IMR-90 (cell line): ENCODE results near the gene DIP2C. TPM values are rescaled to one million over a fixed set of nuclear protein-coding genes. Genes with fewer than 3 reads are reported as not detected.

Experiments used
- ATAC-seq: fragments of 200-7000 bp; cut with Tn5 transposase; 2 replicates; pipeline ENCODE4 v1.9.1; 2020; ENCODE audit warnings: low read depth, mild to moderate bottlenecking, moderate library complexity
- BruUV-seq: library from RNA; stranded (reverse); fragments of 400-500 nt; replicated peaks from 2 replicates; lab custom pipeline; 2021; lab: Mats Ljungman, UMichigan
- CTCF ChIA-PET: fragments of 300-600 bp; formaldehyde crosslinking; extraction: SDS; loops from one replicate; lab custom pipeline; 2021; ENCODE audit warnings: antibody characterized with exemption; lab: Yijun Ruan, JAX
- POLR2A ChIA-PET: fragments of 300-600 bp; sonication (Branson Sonifier 250); formaldehyde crosslinking; loops from one replicate; lab custom pipeline; 2022; ENCODE audit warnings: antibody characterized with exemption; ENCODE audit not compliant: unreplicated experiment; lab: Charles Lee
- DNase-seq: peaks from one replicate; pipeline ENCODE4 v3.0.0; 2013
- H2AFZ ChIP-seq: replicated peaks from 2 replicates; pipeline ENCODE3; 2013; ENCODE audit warnings: low read length, mild to moderate bottlenecking; ENCODE audit not compliant: poor library complexity
- H2AK5ac ChIP-seq: 2 replicates; pipeline ENCODE4 v1.6.1; 2013; ENCODE audit warnings: low read depth, low read length, inconsistent platforms
- H2AK9ac ChIP-seq: replicated peaks from 2 replicates; pipeline ENCODE3; 2013; ENCODE audit warnings: mild to moderate bottlenecking, low read depth, low read length, moderate library complexity; ENCODE audit not compliant: poor library complexity
- H2BK120ac ChIP-seq: 2 replicates; pipeline ENCODE4 v1.6.1; 2013; ENCODE audit warnings: low read depth, low read length, inconsistent platforms
- H2BK15ac ChIP-seq: 3 replicates; pipeline ENCODE4 v1.6.1; 2013; ENCODE audit warnings: low read depth, low read length, inconsistent platforms
- H2BK20ac ChIP-seq: 2 replicates; pipeline ENCODE4 v1.6.1; 2013; ENCODE audit warnings: low read depth, mild to moderate bottlenecking, inconsistent platforms, low read length, moderate library complexity
- H2BK5ac ChIP-seq: 2 replicates; pipeline ENCODE4 v1.6.1; 2013; ENCODE audit warnings: mild to moderate bottlenecking, low read depth, low read length, inconsistent platforms; ENCODE audit not compliant: poor library complexity, severe bottlenecking
- H3K14ac ChIP-seq: replicated peaks from 2 replicates; pipeline ENCODE4 v1.6.1; 2013; ENCODE audit warnings: low read depth, low read length, inconsistent platforms
- H3K18ac ChIP-seq: 2 replicates; pipeline ENCODE4 v1.6.1; 2013; ENCODE audit warnings: low read depth, low read length, control low read depth
- H3K23ac ChIP-seq: 2 replicates; pipeline ENCODE4 v1.6.1; 2013; ENCODE audit warnings: low read depth, low read length, inconsistent platforms
- H3K27ac ChIP-seq: 2 replicates; pipeline ENCODE4 v1.5.1; 2013; ENCODE audit warnings: mild to moderate bottlenecking, control low read depth, low read length; ENCODE audit not compliant: insufficient read depth
- H3K27me3 ChIP-seq: 2 replicates; pipeline ENCODE4 v1.6.1; 2013; ENCODE audit warnings: low read length; ENCODE audit not compliant: control insufficient read depth, insufficient read depth
- H3K36me3 ChIP-seq: 2 replicates; pipeline ENCODE4 v1.6.1; 2013; ENCODE audit warnings: low read length, mixed read lengths; ENCODE audit not compliant: control insufficient read depth, insufficient read depth
- H3K4ac ChIP-seq: 2 replicates; pipeline ENCODE4 v1.6.1; 2013; ENCODE audit warnings: low read depth, low read length, inconsistent platforms
- H3K4me1 ChIP-seq: 2 replicates; pipeline ENCODE4 v1.6.1; 2013; ENCODE audit warnings: low read length, mixed read lengths; ENCODE audit not compliant: control insufficient read depth, insufficient read depth
- H3K4me2 ChIP-seq: 2 replicates; pipeline ENCODE4 v1.6.1; 2013; ENCODE audit warnings: low read depth, mild to moderate bottlenecking, control low read depth, low read length, moderate library complexity
- H3K4me3 ChIP-seq: 2 replicates; pipeline ENCODE4 v1.5.1; 2013; ENCODE audit warnings: low read depth, mild to moderate bottlenecking, control low read depth, low read length, moderate library complexity; ENCODE audit not compliant: insufficient read depth
- H3K56ac ChIP-seq: 2 replicates; pipeline ENCODE4 v1.6.1; 2013; ENCODE audit warnings: low read length, inconsistent platforms; ENCODE audit not compliant: insufficient read depth; ENCODE audit errors: extremely low read depth
- H3K79me1 ChIP-seq, 2 experiments: 2 replicates each; pipeline ENCODE4 v1.6.1; 2013; ENCODE audit warnings: low read length in 2 of 2, inconsistent platforms in 1 of 2, low read depth in 1 of 2
- H3K9ac ChIP-seq: 2 replicates; pipeline ENCODE4 v1.6.1; 2013; ENCODE audit warnings: low read depth, low read length, control low read depth
- H3K9me1 ChIP-seq: 2 replicates; pipeline ENCODE4 v1.6.1; 2013; ENCODE audit warnings: low read length, inconsistent platforms; ENCODE audit not compliant: insufficient read depth
- H3K9me3 ChIP-seq: 2 replicates; pipeline ENCODE4 v1.6.1; 2013; ENCODE audit warnings: low read length; ENCODE audit not compliant: control insufficient read depth, insufficient read depth
- H4K20me1 ChIP-seq: 2 replicates; pipeline ENCODE4 v1.6.1; 2013; ENCODE audit warnings: low read length, inconsistent platforms; ENCODE audit not compliant: insufficient read depth
- H4K5ac ChIP-seq: 2 replicates; pipeline ENCODE4 v1.6.1; 2013; ENCODE audit warnings: mild to moderate bottlenecking, low read depth, low read length, control low read depth
- H4K8ac ChIP-seq, 2 experiments: 2 replicates each; pipeline ENCODE4 v1.6.1; 2013; ENCODE audit warnings: low read depth in 2 of 2, low read length in 2 of 2, control low read depth in 1 of 2, inconsistent platforms in 1 of 2
- H4K91ac ChIP-seq: 2 replicates; pipeline ENCODE4 v1.6.1; 2013; ENCODE audit warnings: low read depth, low read length, inconsistent platforms; ENCODE audit not compliant: insufficient read depth
- BHLHE40 ChIP-seq: fragments of 150-350 bp; IDR thresholded peaks from 2 replicates; pipeline ENCODE4 v1.6.1; 2016; ENCODE audit warnings: mild to moderate bottlenecking, low read depth, low read length
- CEBPB ChIP-seq: IDR thresholded peaks from 2 replicates; pipeline ENCODE4 v1.6.1; 2012; ENCODE audit warnings: low read depth, low read length, improper control_type of control experiment
- CHD1 ChIP-seq: IDR thresholded peaks from 2 replicates; pipeline ENCODE4 v1.6.1; 2012; ENCODE audit warnings: low read depth, low read length, improper control_type of control experiment
- CTCF ChIP-seq: conservative IDR thresholded peaks from 2 replicates; pipeline ENCODE4 v1.5.1; 2012; ENCODE audit warnings: mild to moderate bottlenecking, low read depth, low read length, improper control_type of control experiment
- FOS ChIP-seq: fragments of 150-350 bp; IDR thresholded peaks from 2 replicates; pipeline ENCODE4 v1.6.1; 2016; ENCODE audit warnings: low read depth, low read length
- MAFK ChIP-seq: IDR thresholded peaks from 2 replicates; pipeline ENCODE4 v1.6.1; 2012; ENCODE audit warnings: low read depth, low read length, improper control_type of control experiment
- MAZ ChIP-seq: IDR thresholded peaks from 2 replicates; pipeline ENCODE4 v1.6.1; 2012; ENCODE audit warnings: low read depth, mild to moderate bottlenecking, low read length, improper control_type of control experiment, moderate library complexity, borderline replicate concordance
- MXI1 ChIP-seq: IDR thresholded peaks from 2 replicates; pipeline ENCODE4 v1.6.1; 2012; ENCODE audit warnings: low read depth, mild to moderate bottlenecking, low read length, moderate library complexity, borderline replicate concordance
- NFE2L2 ChIP-seq: fragments of 150-350 bp; IDR thresholded peaks from 2 replicates; pipeline ENCODE4 v1.6.1; 2016; ENCODE audit warnings: low read depth, mild to moderate bottlenecking, low read length
- POLR2A ChIP-seq: IDR thresholded peaks from 2 replicates; pipeline ENCODE4 v1.6.1; 2012; ENCODE audit warnings: mild to moderate bottlenecking, low read depth, low read length
- RAD21 ChIP-seq: IDR thresholded peaks from 2 replicates; pipeline ENCODE4 v1.6.1; 2012; ENCODE audit warnings: low read length, improper control_type of control experiment
- RCOR1 ChIP-seq: IDR thresholded peaks from 2 replicates; pipeline ENCODE4 v1.6.1; 2012; ENCODE audit warnings: mild to moderate bottlenecking, low read length, improper control_type of control experiment; ENCODE audit not compliant: insufficient replicate concordance
- RFX5 ChIP-seq: IDR thresholded peaks from 2 replicates; pipeline ENCODE4 v1.8.0; 2012; ENCODE audit warnings: low read depth, mild to moderate bottlenecking, low read length, moderate library complexity
- SMC3 ChIP-seq: fragments of 150-350 bp; IDR thresholded peaks from 2 replicates; pipeline ENCODE4 v1.6.1; 2016; ENCODE audit warnings: low read depth, mild to moderate bottlenecking, antibody characterized with exemption, low read length, moderate library complexity
- USF2 ChIP-seq: fragments of 150-350 bp; IDR thresholded peaks from 2 replicates; pipeline ENCODE4 v1.6.1; 2017; ENCODE audit warnings: mild to moderate bottlenecking, antibody characterized with exemption, low read length, low read depth
- WGBS, 2 experiments: methylation state at CpG; one replicate each; pipeline versions ENCODE4 v1.1.5 to v1.1.7; 2013; ENCODE audit warnings: missing lambda C conversion rate in 2 of 2; ENCODE audit not compliant: insufficient read length in 1 of 2; ENCODE audit errors: extremely low coverage in 2 of 2; 5-methylcytosine and 5-hydroxymethylcytosine counted together
- dilution Hi-C: fragments of 300-500 bp; cut with HindIII; formaldehyde crosslinking; loops from one replicate; pipeline ENCODE4 v1.14.3; 2018; ENCODE audit warnings: low sequenced_read_pairs; ENCODE audit not compliant: unreplicated experiment
- in situ Hi-C: fragments of 300-500 bp; cut with MboI; formaldehyde crosslinking; loops from 3 replicates; pipeline ENCODE4 v1.14.3; 2019; ENCODE audit warnings: low sequenced_read_pairs, inconsistent platforms, mixed read lengths
- intact Hi-C: fragments of 100-400 bp; cut with micrococcal nuclease; formaldehyde crosslinking; loops from 2 replicates; pipeline ENCODE4 v1.10.0; 2022
- polyA plus RNA-seq, 3 experiments: library from polyadenylated mRNA; depleted of rRNA; stranded (reverse); fragments of >200 nt; gene quantifications; 2 replicates each; pipeline ENCODE4 v1.2.3, GENCODE V29; 2012; ENCODE audit warnings: low replicate concordance in 1 of 3
- total RNA-seq: library from RNA; depleted of rRNA; stranded (reverse); fragments of >200 nt; gene quantifications from 2 replicates; pipeline ENCODE4 v1.2.3, GENCODE V29; 2012
- TF ChIP-seq, protein P1 (sequence below): fragments of 150-350 bp; IDR thresholded peaks from 2 replicates; pipeline ENCODE4 v1.6.1; 2016; ENCODE audit warnings: low read depth, mild to moderate bottlenecking, low read length, moderate library complexity, borderline replicate concordance

The DIP2C gene
- total and polyA plus RNA-seq, 2 of the 4 experiments (the other 2 are of a cell fraction) = 8.6 to 17.3 TPM

- CTCF ChIA-PET = interaction anchor here (1.7 kb wide), 1 partner anchor 11 kb away, joined by 4 read pairs; no protein-coding TSS in a partner anchor
These were observed 448.0 kb downstream of the DIP2C start for GRCh38 chr10:241451-241850.

More at GRCh38 chr10:241451-241850, 448.0 kb downstream of the DIP2C start:
- Histone ChIP-seq H3K9me1 (no peaks in the 10 kb centered on the region), H3K9me3 (no peaks in the 10 kb centered on the region), H2AK5ac (no peak overlapping the region), H2BK15ac (no peak overlapping the region), H3K4me3 (no peak overlapping the region), H4K8ac (no peak overlapping the region), H3K4me1 (no peaks in the 10 kb centered on the region), H3K27ac (no peak overlapping the region), H3K14ac (no peak overlapping the region), H4K20me1 (no peaks in the 10 kb centered on the region), H3K4ac (no peak overlapping the region), H3K18ac (no peak overlapping the region), H4K5ac (no peak overlapping the region), H2AK9ac (no peak overlapping the region), H2BK20ac (no peak overlapping the region), H2BK120ac (no peak overlapping the region), H3K36me3 (peaks cover 15% of the 10 kb centered on the region), H3K4me2 (no peak overlapping the region), H3K56ac (no peak overlapping the region), H3K9ac (no peak overlapping the region), H3K27me3 (no peaks in the 10 kb centered on the region), H2AFZ (no peak overlapping the region), H3K23ac (no peak overlapping the region), H4K91ac (no peak overlapping the region), H3K79me1 (peaks cover 0 to 4% of the 10 kb centered on the region in 2 experiments; a peak in 1 of 4 replicates), H2BK5ac (no peak overlapping the region)
- DNase-seq (no peak), ATAC-seq (no peak)
- POLR2A ChIA-PET = no interaction called here
- dilution Hi-C loops = no loop called here
- BruUV-seq = no TSS peak
- 94% methylated on average over 3 of the region's 6 CpGs; no CpG with 5 or more reads in 1 of the 2 experiments for WGBS, 2 experiments
- no peak for TF ChIP-seq POLR2A
- TF ChIP-seq, protein P1, sequence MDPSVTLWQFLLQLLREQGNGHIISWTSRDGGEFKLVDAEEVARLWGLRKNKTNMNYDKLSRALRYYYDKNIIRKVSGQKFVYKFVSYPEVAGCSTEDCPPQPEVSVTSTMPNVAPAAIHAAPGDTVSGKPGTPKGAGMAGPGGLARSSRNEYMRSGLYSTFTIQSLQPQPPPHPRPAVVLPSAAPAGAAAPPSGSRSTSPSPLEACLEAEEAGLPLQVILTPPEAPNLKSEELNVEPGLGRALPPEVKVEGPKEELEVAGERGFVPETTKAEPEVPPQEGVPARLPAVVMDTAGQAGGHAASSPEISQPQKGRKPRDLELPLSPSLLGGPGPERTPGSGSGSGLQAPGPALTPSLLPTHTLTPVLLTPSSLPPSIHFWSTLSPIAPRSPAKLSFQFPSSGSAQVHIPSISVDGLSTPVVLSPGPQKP = no peak
- no peak for TF ChIP-seq BHLHE40
- TF ChIP-seq RAD21 = no peak
- no peak for TF ChIP-seq RFX5
- TF ChIP-seq CEBPB = no peak
- no peak for TF ChIP-seq USF2
- TF ChIP-seq SMC3 = no peak
- TF ChIP-seq MAFK = no peak
- TF ChIP-seq MAZ = no peak
- no peak for TF ChIP-seq CHD1
- no peak for TF ChIP-seq RCOR1
- no peak for TF ChIP-seq NFE2L2
- TF ChIP-seq CTCF = no peak
- no peak for TF ChIP-seq MXI1
- TF ChIP-seq FOS = no peak
- intact Hi-C loops = no loop called here
- in situ Hi-C loops = no loop called here
